Liver (tissue), 9 donors: ENCODE measurements around the gene SSRP1. TPM values are rescaled to one million over a fixed set of nuclear protein-coding genes. Genes with fewer than 3 reads are reported as not detected.

Experiments
- DNase-seq: peaks from one replicate; pipeline ENCODE4 v3.0.0-alpha.2; 2017; ENCODE audit warnings: low spot score
- H3K27ac ChIP-seq, 2 donors: one replicate each; pipeline ENCODE4 v1.7.0; 2013; ENCODE audit warnings: inconsistent platforms in 2 of 2, low read length in 2 of 2, control low read depth in 1 of 2, low read depth in 1 of 2, mild to moderate bottlenecking in 1 of 2
- H3K27me3 ChIP-seq, 4 donors: one replicate each; pipeline versions ENCODE4 v1.6.1 to v1.7.0; 2013; ENCODE audit warnings: low read length in 3 of 4, inconsistent platforms in 1 of 4, mild to moderate bottlenecking in 1 of 4, moderate library complexity in 1 of 4; ENCODE audit not compliant: control insufficient read depth in 4 of 4, insufficient read depth in 4 of 4
- H3K36me3 ChIP-seq, 4 donors: one replicate each; pipeline versions ENCODE4 v1.6.1 to v1.7.0; 2013; ENCODE audit warnings: low read length in 3 of 4, mild to moderate bottlenecking in 3 of 4, low read depth in 1 of 4, moderate library complexity in 1 of 4; ENCODE audit not compliant: control insufficient read depth in 4 of 4, insufficient read depth in 3 of 4
- H3K4me1 ChIP-seq, 4 donors: one replicate each; pipeline versions ENCODE4 v1.6.1 to v1.7.0; 2013; ENCODE audit warnings: low read length in 3 of 4, mild to moderate bottlenecking in 3 of 4, moderate library complexity in 1 of 4; ENCODE audit not compliant: control insufficient read depth in 4 of 4, insufficient read depth in 4 of 4
- H3K4me3 ChIP-seq, 3 donors: one replicate each; pipeline versions ENCODE4 v1.6.1 to v1.7.0; 2013; ENCODE audit warnings: low read length in 3 of 3, control low read depth in 1 of 3, low read depth in 1 of 3, mild to moderate bottlenecking in 1 of 3
- H3K9ac ChIP-seq, 2 donors: one replicate each; pipeline ENCODE4 v1.7.0; 2013; ENCODE audit warnings: low read length in 2 of 2, mild to moderate bottlenecking in 2 of 2, moderate library complexity in 2 of 2, control low read depth in 1 of 2, low read depth in 1 of 2
- H3K9me3 ChIP-seq, 4 donors: one replicate each; pipeline versions ENCODE4 v1.6.1 to v1.7.0; 2013; ENCODE audit warnings: low read length in 3 of 4; ENCODE audit not compliant: control insufficient read depth in 4 of 4
- FOXA1 ChIP-seq: IDR thresholded peaks from 2 replicates; pipeline ENCODE4 v1.6.1; 2016; ENCODE audit warnings: antibody characterized with exemption
- GABPA ChIP-seq, 2 donors: IDR thresholded peaks in 1 of 2; conservative IDR thresholded peaks in 1 of 2; 2 replicates each; pipeline ENCODE4 v1.6.1; 2016; ENCODE audit warnings: antibody characterized with exemption in 2 of 2, mild to moderate bottlenecking in 1 of 2, moderate library complexity in 1 of 2
- HNF4G ChIP-seq: IDR thresholded peaks from 2 replicates; pipeline ENCODE4 v1.6.1; 2016; ENCODE audit warnings: antibody characterized with exemption
- RAD21 ChIP-seq, 2 donors: IDR thresholded peaks; 2 replicates each; pipeline ENCODE4 v1.6.1; 2016; ENCODE audit warnings: antibody characterized with exemption in 2 of 2, mild to moderate bottlenecking in 2 of 2
- SP1 ChIP-seq: IDR thresholded peaks from 2 replicates; pipeline ENCODE4 v1.6.1; 2018; ENCODE audit warnings: antibody characterized with exemption, mild to moderate bottlenecking
- WGBS: extraction: QIAGEN DNeasy Blood & Tissue Kit; methylation state at CpG from one replicate; pipeline ENCODE4 v1.1.7; 2013; 5-methylcytosine and 5-hydroxymethylcytosine counted together
- polyA plus RNA-seq, 2 donors: library from polyadenylated mRNA; stranded (reverse) in 1 of 2; unstranded in 1 of 2; fragments of 200-250 nt in 1 of 2; fragments of >200 nt in 1 of 2; fragmentation: Nextera tagmentation in 1 of 2; extraction: Ambion mirVana in 1 of 2; gene quantifications; one replicate each; pipeline versions ENCODE4 v1.2.1 to v1.2.3, GENCODE V29; 2013 to 2015
- total RNA-seq, 2 donors: library from RNA; depleted of rRNA; stranded (reverse); fragments of >200 nt; gene quantifications; one replicate each; pipeline ENCODE4 v1.2.3, GENCODE V29; 2014
- donor health status: healthy.
- donor health status: healthy.
- donor health status: healthy.
- donor health status: healthy.
- donor health status: healthy.

Gene SSRP1
- total and polyA plus RNA-seq, 4 donors = 13.9 to 45.3 (median 28.4) TPM

DNA sequence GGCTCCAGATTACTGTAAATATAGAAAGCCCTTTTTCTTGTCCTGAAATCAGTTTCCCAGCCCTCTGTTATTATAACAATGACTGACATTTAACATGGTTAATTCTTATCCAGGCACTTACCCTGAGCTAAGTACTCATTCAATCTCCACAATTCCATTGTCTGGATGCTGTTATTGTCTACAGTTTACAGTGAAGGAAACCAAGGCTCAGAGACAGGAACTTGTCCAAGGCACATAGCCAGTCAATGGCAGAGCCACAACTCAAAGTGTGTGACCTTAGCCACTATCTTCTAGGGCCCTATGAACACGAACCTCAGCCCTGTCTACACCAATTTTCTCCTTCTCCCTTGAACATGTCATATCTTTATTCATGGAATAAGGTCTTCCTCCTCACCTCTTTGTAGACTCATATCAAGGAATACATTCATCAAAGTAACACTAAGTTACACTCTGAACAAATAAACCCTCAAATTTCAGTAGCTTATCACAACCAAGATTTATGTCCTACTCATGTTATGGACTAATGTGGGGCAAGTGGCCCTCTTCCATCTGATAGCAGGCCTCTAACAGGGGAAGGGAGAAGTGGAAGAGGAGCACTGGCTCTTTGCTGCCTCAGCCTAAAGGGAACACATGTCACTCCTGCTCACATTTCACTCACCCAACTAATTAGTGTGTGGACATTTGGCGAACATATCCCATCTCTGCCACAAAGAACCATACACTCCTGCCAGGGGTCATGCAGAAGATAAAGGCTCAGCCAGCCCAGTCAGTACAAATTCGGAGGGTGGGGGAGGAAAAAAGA is 59.3 kb downstream of the SSRP1 start:
- Histone ChIP-seq H3K36me3 (no peaks in the 10 kb centered on the region), H3K4me1 (peaks cover 5 to 15% (median 10%) of the 10 kb centered on the region in 4 donors), H3K4me3 (no peak overlapping the region), H3K9ac (no peak overlapping the region), H3K27ac (peak overlapping the region in 1 of 2 donors; percentile 43), H3K27me3 (no peaks in the 10 kb centered on the region), H3K9me3 (peaks cover 0 to 6% (median 2%) of the 10 kb centered on the region in 4 donors)
- no peak for DNase-seq
- TF ChIP-seq GABPA (IDR thresholded peaks at IDR 0.05 in 1 of 2, conservative IDR thresholded peaks at IDR 0.05 in 1 of 2) (no peak), RAD21 (IDR thresholded peaks at IDR 0.05) (no peak), FOXA1 (no peak), HNF4G (no peak), SP1 (no peak)
- WGBS = 71% methylated on average over 3 of the region's 3 CpGs

Other genes with a start within 250 kb of the SSRP1 start
- gene LRRC55, start 153.9 kb downstream of the SSRP1 start, total RNA-seq = 1 to 10 TPM in 1 of 2 donors, under 1 TPM in 1; under 0.01 to 1.4 TPM
- gene LRRC55, start 153.9 kb downstream of the SSRP1 start, polyA plus RNA-seq = 1 to 10 TPM in 1 of 2 donors, under 1 TPM in 1; 0.08 to 1.5 TPM
- 10 to 100 TPM in 1 of 2 donors, 1 to 10 TPM in 1; 3.2 to 39.4 TPM for gene APLNR, start 98.6 kb downstream of the SSRP1 start, total RNA-seq
- 1 to 10 TPM; 3.4 to 4.5 TPM for gene APLNR, start 98.6 kb downstream of the SSRP1 start, polyA plus RNA-seq
- 10 to 100 TPM; 28.3 to 61.9 TPM for gene TNKS1BP1, start 10.9 kb downstream of the SSRP1 start, total RNA-seq
- 10 to 100 TPM; 32.0 to 67.1 TPM for gene TNKS1BP1, start 10.9 kb downstream of the SSRP1 start, polyA plus RNA-seq
- gene P2RX3, start 2.5 kb upstream of the SSRP1 start, total RNA-seq = under 1 TPM; 0.28 to 0.33 TPM
- under 1 TPM; 0.18 TPM for gene P2RX3, start 2.5 kb upstream of the SSRP1 start, polyA plus RNA-seq
- gene PRG3, start 45.3 kb upstream of the SSRP1 start, total RNA-seq = 1 to 10 TPM in 1 of 2 donors, not detected in 1; 4.9 TPM
- under 1 TPM in 1 of 2 donors, not detected in 1; 0.22 TPM for gene PRG3, start 45.3 kb upstream of the SSRP1 start, polyA plus RNA-seq
- gene PRG2, start 54.8 kb upstream of the SSRP1 start, total RNA-seq = 10 to 100 TPM in 1 of 2 donors, not detected in 1; 24.2 TPM
- gene PRG2, start 54.8 kb upstream of the SSRP1 start, polyA plus RNA-seq = 1 to 10 TPM in 1 of 2 donors, under 1 TPM in 1; 0.74 to 1.2 TPM
- gene SLC43A3, start 91.2 kb upstream of the SSRP1 start, total RNA-seq = 100 to 1,000 TPM in 1 of 2 donors, 10 to 100 TPM in 1; 47.2 to 106 TPM
- 100 to 1,000 TPM in 1 of 2 donors, 10 to 100 TPM in 1; 80.2 to 152 TPM for gene SLC43A3, start 91.2 kb upstream of the SSRP1 start, polyA plus RNA-seq
- under 1 TPM; 0.75 to 0.89 TPM for gene RTN4RL2, start 124.6 kb upstream of the SSRP1 start, total RNA-seq
- 10 to 100 TPM in 1 of 2 donors, 1 to 10 TPM in 1; 5.5 to 18.1 TPM for gene RTN4RL2, start 124.6 kb upstream of the SSRP1 start, polyA plus RNA-seq
- gene SLC43A1, start 179.8 kb upstream of the SSRP1 start, total RNA-seq = 100 to 1,000 TPM; 107 to 171 TPM
- 100 to 1,000 TPM in 1 of 2 donors, 10 to 100 TPM in 1; 85.6 to 108 TPM for gene SLC43A1, start 179.8 kb upstream of the SSRP1 start, polyA plus RNA-seq
- gene TIMM10, start 194.9 kb upstream of the SSRP1 start, total RNA-seq = 10 to 100 TPM; 19.8 to 23.7 TPM
- 10 to 100 TPM; 36.9 to 77.4 TPM for gene TIMM10, start 194.9 kb upstream of the SSRP1 start, polyA plus RNA-seq
- gene SMTNL1, start 201.7 kb upstream of the SSRP1 start, total RNA-seq = not detected
- not detected for gene SMTNL1, start 201.7 kb upstream of the SSRP1 start, polyA plus RNA-seq
- gene UBE2L6, start 231.8 kb upstream of the SSRP1 start, total RNA-seq = 10 to 100 TPM; 18.6 to 44.8 TPM
- 10 to 100 TPM; 85.4 to 97.2 TPM for gene UBE2L6, start 231.8 kb upstream of the SSRP1 start, polyA plus RNA-seq